Rectal smooth muscle tissue (tissue), 1 donor: ENCODE data around the gene ZNF705A.
"Not testable (repeated sequence)": the region's sequence is repeated elsewhere in the genome, so short reads cannot be mapped to it uniquely, and the experiment has no call there.

Experiments
- H3K27ac ChIP-seq: one replicate; pipeline ENCODE4 v1.7.0; 2013; ENCODE audit warnings: low read depth, low read length, inconsistent platforms
- H3K27me3 ChIP-seq: one replicate; pipeline ENCODE4 v1.7.0; 2013; ENCODE audit warnings: low read length; ENCODE audit not compliant: control insufficient read depth, insufficient read depth
- H3K36me3 ChIP-seq: one replicate; pipeline ENCODE4 v1.7.0; 2013; ENCODE audit warnings: low read length; ENCODE audit not compliant: control insufficient read depth, insufficient read depth
- H3K4me1 ChIP-seq: one replicate; pipeline ENCODE4 v1.7.0; 2013; ENCODE audit warnings: low read length; ENCODE audit not compliant: control insufficient read depth, insufficient read depth
- H3K4me3 ChIP-seq: one replicate; pipeline ENCODE4 v1.7.0; 2013; ENCODE audit warnings: low read length
- H3K9ac ChIP-seq: one replicate; pipeline ENCODE4 v1.7.0; 2013; ENCODE audit warnings: low read length

ZNF705A gene

DNA sequence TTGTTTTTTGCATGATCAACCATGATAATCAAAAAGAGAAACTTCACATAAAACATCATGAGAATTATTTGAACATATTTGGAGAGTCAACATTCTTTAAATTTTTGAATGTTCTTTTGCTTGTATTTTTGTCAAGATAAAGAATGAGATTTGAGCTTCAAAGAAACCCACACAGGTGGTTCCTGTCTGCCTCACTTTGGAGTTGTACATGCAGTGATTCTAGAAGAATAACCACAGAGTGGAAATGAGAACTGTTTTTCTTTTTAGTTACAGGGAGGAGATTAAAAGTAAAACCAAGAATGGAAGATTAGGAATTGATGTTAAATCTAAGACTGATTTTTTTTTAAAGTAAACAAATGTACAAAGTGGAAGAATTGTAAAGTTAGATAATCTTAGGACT is 2.3 kb upstream of the ZNF705A start:
- Histone ChIP-seq H3K9ac (no peak overlapping the region), H3K4me3 (no peak overlapping the region), H3K4me1 (no peaks in the 10 kb centered on the region), H3K27ac (no peak overlapping the region), H3K27me3 (no peaks in the 10 kb centered on the region), H3K36me3 (no peaks in the 10 kb centered on the region)

DNA sequence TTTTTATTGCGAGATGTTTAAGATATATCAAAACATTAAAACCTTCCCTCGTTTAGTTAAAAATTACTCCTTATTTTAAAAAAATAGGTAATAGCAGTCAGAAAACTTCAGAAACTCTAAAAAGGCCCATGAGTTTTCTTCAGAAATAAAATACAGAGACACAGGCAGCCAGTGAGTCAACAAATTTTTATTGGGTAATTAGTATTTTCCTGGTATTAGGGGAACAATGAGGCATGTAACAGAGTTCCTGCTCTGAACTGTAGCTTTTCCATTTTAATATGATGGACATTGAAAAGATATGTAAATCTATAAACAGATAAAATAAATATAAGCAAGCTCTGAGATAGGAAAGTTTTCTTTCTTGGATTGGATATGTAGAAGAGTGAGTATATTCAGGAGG is 399 bp upstream of the ZNF705A start:
- Histone ChIP-seq H3K4me3 (no peak overlapping the region), H3K27me3 (no peaks in the 10 kb centered on the region), H3K9ac (no peak overlapping the region), H3K36me3 (no peaks in the 10 kb centered on the region), H3K4me1 (no peaks in the 10 kb centered on the region), H3K27ac (no peak overlapping the region)

DNA sequence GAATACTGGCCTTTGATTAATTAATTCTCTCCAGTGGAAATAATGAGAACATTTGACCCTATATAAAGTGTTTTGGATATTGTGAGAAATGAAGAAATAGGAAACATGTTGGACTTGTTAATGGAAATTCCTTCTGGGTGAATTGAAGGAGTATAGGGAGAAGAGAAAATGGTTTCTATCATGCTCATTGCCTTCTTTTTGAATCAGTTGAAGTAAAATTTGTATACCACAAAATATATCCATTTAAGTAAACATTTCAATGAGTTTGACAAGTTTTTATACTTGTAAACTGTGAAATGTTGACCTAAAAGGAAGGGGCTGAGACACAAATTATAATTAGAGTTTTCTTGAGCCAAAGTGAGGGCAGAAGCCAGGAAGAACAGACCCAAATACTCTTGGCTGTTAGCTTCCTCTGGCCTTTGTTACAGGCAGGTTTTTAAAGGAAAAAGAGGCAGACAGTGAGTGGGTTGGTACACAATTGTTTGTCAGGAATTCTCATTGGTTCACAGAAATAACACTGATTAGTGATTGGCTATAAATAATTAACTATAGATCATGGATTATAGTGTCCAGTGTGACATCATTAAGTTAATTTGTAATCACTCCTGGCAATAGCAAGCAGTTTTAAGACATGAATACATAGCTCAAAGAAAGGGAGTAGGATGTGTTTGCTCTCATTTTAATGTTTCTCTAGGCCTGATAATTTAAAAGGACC is 826 bp downstream of the ZNF705A start:
- H3K36me3 ChIP-seq: no peaks in the 10 kb centered on the region
- no peak overlapping the region for H3K9ac ChIP-seq
- no peaks in the 10 kb centered on the region for H3K4me1 ChIP-seq
- no peaks in the 10 kb centered on the region for H3K27me3 ChIP-seq
- H3K4me3 ChIP-seq: no peak overlapping the region
- H3K27ac ChIP-seq: no peak overlapping the region

DNA sequence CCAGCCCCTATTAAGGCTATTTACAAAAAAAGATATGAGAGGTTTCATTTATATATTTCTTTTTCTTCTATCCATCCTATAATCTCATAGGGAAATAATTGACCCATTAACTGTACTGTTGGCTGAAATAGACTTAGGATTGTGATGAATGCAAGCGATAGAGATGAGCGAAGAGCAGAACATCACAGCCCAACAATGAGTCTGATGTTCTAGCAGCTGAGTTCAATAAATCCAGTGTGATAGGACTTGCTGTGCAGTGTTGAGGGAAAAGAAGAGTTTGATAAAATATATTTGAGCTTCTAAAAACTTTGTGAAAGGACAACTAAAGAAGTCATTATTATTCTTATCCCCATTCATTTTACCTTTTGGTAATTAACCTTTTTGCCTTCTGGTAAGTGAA is 16.1 kb downstream of the ZNF705A start:
- H3K4me3 ChIP-seq, H3K4me1 ChIP-seq, H3K27me3 ChIP-seq, H3K36me3 ChIP-seq, H3K9ac ChIP-seq, H3K27ac ChIP-seq: not testable (repeated sequence)

DNA sequence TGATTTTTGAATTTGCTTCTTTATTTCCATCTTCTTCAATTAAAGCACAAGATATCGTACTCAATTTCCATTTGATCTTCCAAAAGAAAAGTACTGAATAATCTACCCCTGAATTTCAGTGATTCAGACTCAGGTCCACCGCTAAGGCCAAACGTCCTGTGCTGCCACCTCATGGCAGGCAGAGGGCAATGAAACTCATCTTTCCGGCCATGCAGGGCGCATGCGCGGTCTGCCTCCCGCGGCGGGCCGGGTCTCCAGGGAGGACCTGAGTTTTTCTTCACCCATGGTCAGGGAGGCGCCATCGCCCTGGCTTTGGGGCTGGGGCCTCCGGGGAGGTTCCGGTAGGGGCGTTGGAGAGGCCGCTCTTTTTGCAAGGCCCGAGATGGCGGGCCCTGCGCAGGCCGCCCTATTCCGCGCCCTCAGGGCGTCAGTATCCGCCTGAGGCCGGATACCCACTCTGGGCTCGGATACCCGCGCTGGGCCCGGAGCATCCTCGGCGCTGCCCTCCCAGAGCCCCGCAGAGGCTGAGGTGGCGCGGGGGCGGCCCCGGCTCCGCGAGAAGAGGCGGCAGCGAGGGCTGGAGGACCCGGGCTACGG is 23.3 kb downstream of the ZNF705A start:
- H3K27me3 ChIP-seq, H3K36me3 ChIP-seq, H3K9ac ChIP-seq, H3K4me1 ChIP-seq: not testable (repeated sequence)
- peak overlapping the region; percentile 82 for H3K27ac ChIP-seq
- H3K4me3 ChIP-seq: peak overlapping the region; percentile 60

DNA sequence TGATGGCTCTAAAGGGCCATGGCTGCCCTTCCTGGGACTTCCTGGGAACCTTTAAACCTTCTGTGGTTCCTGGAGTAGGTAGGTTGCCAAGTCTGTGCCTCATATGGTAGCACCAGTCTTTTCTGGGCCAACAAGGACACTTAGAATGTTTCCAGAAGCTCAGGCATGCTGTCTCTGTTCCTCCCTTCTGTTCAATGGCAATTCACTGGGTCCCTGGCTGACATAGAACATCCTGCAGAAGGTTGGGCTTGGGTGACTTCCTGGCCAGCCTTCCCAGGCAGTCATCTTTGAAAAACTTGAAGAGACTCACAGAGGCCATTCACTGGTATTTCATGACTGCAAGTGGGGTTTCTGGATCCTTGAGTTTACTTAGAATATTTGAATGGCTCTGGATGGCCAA is 24.5 kb downstream of the ZNF705A start:
- not testable (repeated sequence) for H3K4me3 ChIP-seq, H3K27ac ChIP-seq

DNA sequence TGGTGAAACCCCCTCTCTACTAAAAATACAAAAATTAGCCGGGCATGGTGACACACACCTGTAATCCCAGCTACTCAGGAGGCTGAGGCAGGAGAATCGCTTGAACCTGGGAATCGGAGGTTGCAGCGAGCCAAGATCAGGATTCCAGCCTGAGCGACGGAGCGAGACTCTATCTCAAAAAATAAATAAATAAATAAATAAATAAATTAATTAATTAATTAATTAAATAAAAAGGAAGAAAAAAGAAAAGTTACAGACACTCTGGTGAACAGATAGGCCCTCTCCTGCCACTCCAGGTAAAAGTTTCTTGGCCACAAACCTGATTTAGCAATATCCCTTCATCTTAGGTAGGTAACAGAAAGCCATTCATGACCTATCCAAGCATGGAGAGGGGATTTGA is 26.1 kb downstream of the ZNF705A start:
- not testable (repeated sequence) for H3K4me3 ChIP-seq, H3K9ac ChIP-seq, H3K27ac ChIP-seq, H3K4me1 ChIP-seq, H3K27me3 ChIP-seq, H3K36me3 ChIP-seq

More for the DNA sequence above, 24.5 kb downstream of the ZNF705A start:
- not testable (repeated sequence) for H3K27me3 ChIP-seq, H3K4me1 ChIP-seq, H3K36me3 ChIP-seq, H3K9ac ChIP-seq

DNA sequence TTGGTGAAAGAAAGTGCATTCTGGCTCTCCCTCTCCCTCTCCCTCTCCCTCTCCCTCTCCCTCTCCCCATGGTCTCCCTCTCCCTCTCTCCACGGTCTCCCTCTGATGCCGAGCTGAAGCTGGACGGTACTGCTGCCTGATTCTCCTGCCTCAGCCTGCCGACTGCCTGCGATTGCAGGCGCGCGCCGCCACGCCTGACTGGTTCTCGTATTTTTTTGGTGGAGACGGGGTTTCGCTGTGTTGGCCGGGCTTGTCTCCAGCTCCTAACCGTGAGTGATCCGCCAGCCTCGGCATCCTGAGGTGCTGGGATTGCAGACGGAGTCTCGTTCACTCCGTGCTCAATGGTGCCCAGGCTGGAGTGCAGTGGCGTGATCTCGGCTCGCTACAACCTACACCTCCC is 26.5 kb downstream of the ZNF705A start:
- H3K27ac ChIP-seq, H3K4me3 ChIP-seq, H3K27me3 ChIP-seq, H3K9ac ChIP-seq, H3K36me3 ChIP-seq, H3K4me1 ChIP-seq: not testable (repeated sequence)

DNA sequence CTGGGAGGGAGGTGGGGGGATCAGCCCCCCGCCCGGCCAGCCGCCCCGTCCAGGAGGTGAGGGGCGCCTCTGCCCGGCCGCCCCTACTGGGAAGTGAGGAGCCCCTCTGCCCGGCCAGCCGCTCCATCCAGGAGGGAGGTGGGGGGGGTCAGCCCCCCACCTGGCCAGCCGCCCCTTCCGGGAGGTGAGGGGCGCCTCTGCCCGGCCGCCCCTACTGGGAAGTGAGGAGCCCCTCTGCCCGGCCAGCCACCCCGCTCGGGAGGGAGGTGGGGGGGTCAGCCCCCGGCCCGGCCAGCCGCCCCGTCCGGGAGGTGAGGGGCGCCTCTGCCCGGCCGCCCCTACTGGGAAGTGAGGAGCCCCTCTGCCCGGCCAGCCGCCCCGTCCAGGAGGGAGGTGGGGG is 27.4 kb downstream of the ZNF705A start:
- H3K4me1 ChIP-seq, H3K27me3 ChIP-seq, H3K9ac ChIP-seq, H3K36me3 ChIP-seq, H3K4me3 ChIP-seq, H3K27ac ChIP-seq: not testable (repeated sequence)

DNA sequence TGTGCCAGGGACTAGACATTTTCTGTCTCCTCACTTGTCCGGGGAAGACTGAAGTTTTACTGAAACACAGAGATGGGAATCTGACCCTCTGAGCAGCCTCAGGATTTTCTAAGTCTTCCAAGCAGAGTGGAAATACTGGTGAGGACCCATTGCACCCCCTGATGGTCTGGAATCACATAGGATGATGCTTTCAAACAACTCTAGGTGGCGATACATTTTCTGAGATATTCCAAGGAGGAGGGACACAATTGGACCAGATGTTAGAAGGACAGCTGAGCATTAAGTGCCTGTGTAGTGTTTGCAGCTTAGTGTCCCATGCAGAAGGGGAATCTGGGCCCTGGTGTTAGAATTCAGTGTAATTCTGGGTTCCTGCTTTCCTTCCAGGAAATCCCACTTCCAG is 31.3 kb downstream of the ZNF705A start:
- not testable (repeated sequence) for H3K27ac ChIP-seq, H3K4me3 ChIP-seq, H3K4me1 ChIP-seq, H3K36me3 ChIP-seq, H3K27me3 ChIP-seq, H3K9ac ChIP-seq

DNA sequence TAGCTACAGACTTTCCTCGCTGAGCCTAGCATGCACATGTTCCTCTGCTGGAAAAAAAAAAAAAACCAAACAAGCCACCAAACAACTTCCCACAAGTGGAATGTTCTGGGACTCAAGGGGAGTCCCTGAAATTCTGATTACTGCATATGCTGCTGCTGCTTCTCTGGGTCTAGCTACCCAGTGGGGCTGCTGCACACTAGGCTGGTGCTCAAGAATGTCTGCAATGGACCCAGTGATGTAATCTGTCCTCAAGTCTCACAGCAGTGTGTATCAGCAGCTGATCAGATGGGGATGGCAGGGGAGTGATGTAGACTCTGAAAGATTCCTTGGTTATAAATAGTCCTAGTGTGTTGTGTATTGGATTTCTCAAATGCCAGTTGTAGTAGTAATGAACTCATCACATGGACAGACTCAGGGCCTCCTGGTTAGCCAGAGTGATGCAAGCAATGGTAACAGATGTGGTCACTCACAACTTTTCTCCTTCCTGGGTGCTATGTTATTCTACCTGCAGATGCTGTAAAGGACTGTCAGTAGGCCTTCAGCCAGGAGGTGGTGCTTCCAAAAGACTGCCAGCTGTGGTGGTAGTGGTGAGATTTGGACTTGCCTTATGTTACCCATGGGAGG is 41.0 kb downstream of the ZNF705A start:
- not testable (repeated sequence) for H3K36me3 ChIP-seq, H3K27me3 ChIP-seq, H3K4me1 ChIP-seq, H3K9ac ChIP-seq, H3K4me3 ChIP-seq, H3K27ac ChIP-seq

DNA sequence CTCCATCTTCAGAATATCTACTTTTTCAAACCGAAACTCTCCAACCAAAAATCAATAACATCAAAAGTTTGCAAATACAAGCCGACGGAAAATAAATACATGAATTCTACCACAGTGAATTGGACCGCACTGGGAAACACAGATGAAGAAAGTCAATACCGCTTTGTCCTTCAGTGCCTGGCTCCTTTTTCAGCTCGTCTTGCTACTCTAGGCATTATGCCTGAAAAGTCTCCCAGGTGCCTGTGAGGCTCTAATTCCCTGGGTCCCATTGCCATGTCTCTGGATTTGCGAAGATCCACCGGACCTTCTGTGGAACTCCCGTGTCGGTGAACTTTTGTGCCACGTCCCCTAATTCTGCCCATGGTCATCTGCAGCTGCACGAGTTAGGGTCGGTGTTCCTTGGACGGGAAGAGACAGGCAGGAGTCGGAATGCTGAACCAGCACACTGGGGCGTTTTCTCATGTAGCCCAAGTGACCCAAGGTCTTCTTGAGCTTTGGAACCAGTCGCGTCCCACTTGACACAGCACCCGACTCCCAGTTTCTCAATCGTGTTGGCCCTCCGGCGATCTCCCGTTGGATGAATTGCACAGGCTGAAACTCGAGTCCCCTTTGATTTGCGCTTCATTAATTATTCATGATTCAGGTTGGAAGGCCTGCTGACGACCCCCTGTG is 62.0 kb downstream of the ZNF705A start:
- H3K27ac ChIP-seq, H3K4me1 ChIP-seq, H3K4me3 ChIP-seq, H3K36me3 ChIP-seq, H3K27me3 ChIP-seq, H3K9ac ChIP-seq: not testable (repeated sequence)

DNA sequence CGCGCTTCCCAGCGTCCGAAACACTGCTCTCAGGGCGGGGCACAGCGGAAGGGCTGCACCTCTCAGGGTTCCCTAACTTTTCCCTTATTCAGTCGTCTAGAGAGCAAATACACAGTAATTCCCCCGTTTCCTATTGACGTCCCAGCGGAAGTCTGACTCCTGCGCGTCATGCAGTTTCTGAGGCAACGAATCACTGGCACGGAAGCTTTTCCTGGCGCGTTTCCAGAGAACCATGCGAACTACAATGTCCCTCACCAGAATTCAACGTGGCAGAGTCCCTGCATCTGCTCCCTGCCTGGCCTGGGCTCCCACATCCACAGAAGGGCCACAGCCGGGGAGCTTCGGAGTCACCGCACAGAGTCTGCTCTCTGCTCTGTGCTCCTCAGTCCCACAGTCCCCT is 64.6 kb downstream of the ZNF705A start:
- H3K27ac ChIP-seq, H3K36me3 ChIP-seq: not testable (repeated sequence)

More for the DNA sequence above, 64.6 kb downstream of the ZNF705A start:
- not testable (repeated sequence) for H3K4me3 ChIP-seq, H3K9ac ChIP-seq, H3K4me1 ChIP-seq, H3K27me3 ChIP-seq
